Neural cell (in vitro differentiated cells): Measurements from ENCODE around the gene STIM2.

Experiments used
- CTCF ChIP-seq: fragments of 450-650 bp; IDR thresholded peaks from 2 replicates; pipeline ENCODE4 v1.5.1; 2014; ENCODE audit warnings: antibody characterized with exemption, mild to moderate bottlenecking, moderate library complexity; ENCODE audit not compliant: poor library complexity, severe bottlenecking
- EP300 ChIP-seq: fragments of 450-650 bp; conservative IDR thresholded peaks from 2 replicates; pipeline ENCODE4 v1.6.1; 2014; ENCODE audit warnings: antibody characterized with exemption, mild to moderate bottlenecking, moderate library complexity; ENCODE audit not compliant: poor library complexity, severe bottlenecking
- EZH2 ChIP-seq: fragments of 200-600, 300-800 bp; shearing (Covaris generic), sonication (generic); IDR thresholded peaks from 2 replicates; pipeline ENCODE4 v1.6.1; 2014; ENCODE audit warnings: antibody characterized with exemption, low read length, borderline replicate concordance, mild to moderate bottlenecking; ENCODE audit not compliant: insufficient read depth, poor library complexity, severe bottlenecking
- MXI1 ChIP-seq: fragments of 450-650 bp; conservative IDR thresholded peaks from 2 replicates; pipeline ENCODE4 v1.6.1; 2014; ENCODE audit warnings: antibody characterized with exemption, mild to moderate bottlenecking; ENCODE audit not compliant: poor library complexity, severe bottlenecking
- POLR2AphosphoS5 ChIP-seq: IDR thresholded peaks from 2 replicates; pipeline ENCODE4 v1.6.1; 2012
- SMC3 ChIP-seq: fragments of 450-650 bp; conservative IDR thresholded peaks from 2 replicates; pipeline ENCODE4 v1.6.1; 2014; ENCODE audit warnings: antibody characterized with exemption, mild to moderate bottlenecking, moderate library complexity; ENCODE audit not compliant: poor library complexity
- TAF1 ChIP-seq: IDR thresholded peaks from 2 replicates; pipeline ENCODE4 v1.6.1; 2012; ENCODE audit warnings: low read depth

GRCh38 chr4:26877961-26878360 lies 17.3 kb downstream of the STIM2 start:
- TF ChIP-seq EZH2, result no peak
- no peak for TF ChIP-seq CTCF
- no peak for TF ChIP-seq MXI1
- TF ChIP-seq SMC3, result no peak
- TF ChIP-seq TAF1, result no peak
- no peak for TF ChIP-seq EP300
- no peak for TF ChIP-seq POLR2AphosphoS5
